Thyroid gland (tissue), 4 donors: ENCODE data around the gene LKAAEAR1.

ENCODE experiments used
- CTCF ChIP-seq, 6 experiments: fragments of 200-600 bp in 3 of 6; fragments of 450-650 bp in 3 of 6; sonication (generic) in 3 of 6; IDR thresholded peaks; one replicate each; pipeline ENCODE4 v1.5.1; 2016 to 2019; ENCODE audit warnings: antibody characterized with exemption in 6 of 6, mild to moderate bottlenecking in 2 of 6, inconsistent platforms in 1 of 6, moderate library complexity in 1 of 6
- POLR2A ChIP-seq, 2 donors: fragments of 450-650 bp; IDR thresholded peaks; one replicate each; pipeline ENCODE4 v1.6.1; 2017; ENCODE audit warnings: antibody characterized with exemption in 2 of 2, mild to moderate bottlenecking in 2 of 2, moderate library complexity in 1 of 2

GRCh38 chr20:64051561-64052325 lies 32.5 kb downstream of the LKAAEAR1 start:
- no peak for TF ChIP-seq CTCF (IDR thresholded peaks at IDR 0.05)
- TF ChIP-seq POLR2A (IDR thresholded peaks at IDR 0.05): no peak
